ENCODE data around the gene TNFRSF21. TPM values are rescaled to one million over a fixed set of nuclear protein-coding genes. Genes with fewer than 3 reads are reported as not detected.

The TNFRSF21 gene
- total RNA-seq, 1 experiment from 2014 or later, result 47.3 TPM

GRCh38 chr6:47302043-47302442 lies 7.7 kb downstream of the TNFRSF21 start:
- ChIA-PET CTCF (no interaction called here), POLR2A (no interaction called here)
- no peak for TF ChIP-seq ZNF317 (CRISPR knock-in tag; IDR thresholded peaks at IDR 0.05; ENCODE audit: borderline replicate concordance, low read depth)
- TF ChIP-seq, protein P1, sequence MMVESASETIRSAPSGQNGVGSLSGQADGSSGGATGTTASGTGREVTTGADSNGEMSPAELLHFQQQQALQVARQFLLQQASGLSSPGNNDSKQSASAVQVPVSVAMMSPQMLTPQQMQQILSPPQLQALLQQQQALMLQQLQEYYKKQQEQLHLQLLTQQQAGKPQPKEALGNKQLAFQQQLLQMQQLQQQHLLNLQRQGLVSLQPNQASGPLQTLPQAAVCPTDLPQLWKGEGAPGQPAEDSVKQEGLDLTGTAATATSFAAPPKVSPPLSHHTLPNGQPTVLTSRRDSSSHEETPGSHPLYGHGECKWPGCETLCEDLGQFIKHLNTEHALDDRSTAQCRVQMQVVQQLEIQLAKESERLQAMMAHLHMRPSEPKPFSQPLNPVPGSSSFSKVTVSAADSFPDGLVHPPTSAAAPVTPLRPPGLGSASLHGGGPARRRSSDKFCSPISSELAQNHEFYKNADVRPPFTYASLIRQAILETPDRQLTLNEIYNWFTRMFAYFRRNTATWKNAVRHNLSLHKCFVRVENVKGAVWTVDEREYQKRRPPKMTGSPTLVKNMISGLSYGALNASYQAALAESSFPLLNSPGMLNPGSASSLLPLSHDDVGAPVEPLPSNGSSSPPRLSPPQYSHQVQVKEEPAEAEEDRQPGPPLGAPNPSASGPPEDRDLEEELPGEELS (CRISPR knock-in tag; IDR thresholded peaks at IDR 0.05), result no peak
- H3K27me3 Mint-ChIP-seq (ENCODE audit: low read depth), result no peaks in the 10 kb centered on the region; the same call in 1 of the 2 replicates
- H3K4me1 Mint-ChIP-seq, result peaks cover 57% of the 10 kb centered on the region
- no peak for ATAC-seq
- H3K4me3 Mint-ChIP-seq, result no peak overlapping the region
- H3K27ac Mint-ChIP-seq, result peak overlapping the region; percentile 13
- DNase-seq (ENCODE audit: low spot score), result no peak
- H3K9me3 Mint-ChIP-seq, result no peaks in the 10 kb centered on the region; the same call in 1 of the 2 replicates
- H3K36me3 Mint-ChIP-seq, result peaks cover 2% of the 10 kb centered on the region; the same call in 1 of the 2 replicates

DNA sequence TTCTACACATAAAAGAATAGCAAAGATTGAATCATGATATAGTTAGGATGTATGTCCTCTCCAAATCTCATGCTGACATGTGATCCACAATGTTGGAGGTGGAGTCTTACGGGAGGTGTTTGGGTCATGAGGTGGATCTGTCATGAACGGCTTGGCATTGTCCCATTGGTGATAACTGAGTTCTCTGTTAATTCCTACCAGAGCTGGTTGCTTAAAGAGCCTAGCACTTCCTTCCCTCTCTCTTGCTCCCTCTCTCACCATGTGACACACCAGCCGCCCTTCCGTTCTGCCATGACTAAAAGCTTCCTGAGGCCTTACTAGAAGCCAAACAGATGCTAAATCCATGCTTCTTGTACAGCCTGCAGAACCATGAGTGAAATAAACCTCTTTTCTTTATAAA lies 8.3 kb downstream of the TNFRSF21 start:
- Mint-ChIP-seq H3K4me1 (peaks cover 59% of the 10 kb centered on the region), H3K36me3 (no peaks in the 10 kb centered on the region), H3K4me3 (no peak overlapping the region), H3K9me3 (no peaks in the 10 kb centered on the region; the same call in 1 of the 2 replicates), H3K27ac (no peak overlapping the region), H3K27me3 (ENCODE audit: low read depth) (no peaks in the 10 kb centered on the region; the same call in 1 of the 2 replicates)
- TF ChIP-seq CREM (CRISPR knock-in tag; IDR thresholded peaks at IDR 0.05) (no peak), ESRRA (CRISPR knock-in tag; IDR thresholded peaks at IDR 0.05; ENCODE audit: borderline replicate concordance) (no peak), RELA (CRISPR knock-in tag; IDR thresholded peaks at IDR 0.05; ENCODE audit: borderline replicate concordance) (no peak), ZNF121 (CRISPR knock-in tag; IDR thresholded peaks at IDR 0.05) (no peak), FOXJ3 (CRISPR knock-in tag; IDR thresholded peaks at IDR 0.05; ENCODE audit: borderline replicate concordance) (no peak)
- TF ChIP-seq, protein P2, sequence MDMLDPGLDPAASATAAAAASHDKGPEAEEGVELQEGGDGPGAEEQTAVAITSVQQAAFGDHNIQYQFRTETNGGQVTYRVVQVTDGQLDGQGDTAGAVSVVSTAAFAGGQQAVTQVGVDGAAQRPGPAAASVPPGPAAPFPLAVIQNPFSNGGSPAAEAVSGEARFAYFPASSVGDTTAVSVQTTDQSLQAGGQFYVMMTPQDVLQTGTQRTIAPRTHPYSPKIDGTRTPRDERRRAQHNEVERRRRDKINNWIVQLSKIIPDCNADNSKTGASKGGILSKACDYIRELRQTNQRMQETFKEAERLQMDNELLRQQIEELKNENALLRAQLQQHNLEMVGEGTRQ (CRISPR knock-in tag; IDR thresholded peaks at IDR 0.05), result no peak
- CTCF ChIA-PET, result no interaction called here
- DNase-seq (ENCODE audit: low spot score) (no peak), ATAC-seq (no peak)
- POLR2A ChIA-PET, result no interaction called here

DNA sequence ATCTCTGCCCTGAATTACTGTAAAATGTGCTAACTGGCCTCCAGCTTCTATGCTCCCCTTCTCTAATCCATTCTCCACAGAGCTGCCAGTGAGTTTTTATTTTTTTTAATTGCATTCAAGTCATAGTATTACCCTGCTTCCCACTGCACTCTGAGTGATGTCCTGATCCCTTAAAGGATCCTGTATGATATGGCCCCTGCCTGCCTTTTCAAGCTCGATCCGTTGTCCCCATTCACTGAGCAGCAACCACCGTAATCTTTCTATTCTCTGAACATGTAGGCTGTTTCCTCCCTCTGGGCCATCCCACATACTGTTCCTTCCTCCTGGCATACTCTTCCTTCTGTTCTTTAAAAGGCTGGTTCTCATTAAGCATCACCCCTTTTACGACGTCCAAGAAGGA lies 9.3 kb downstream of the TNFRSF21 start:
- H3K27me3 Mint-ChIP-seq (ENCODE audit: low read depth), result no peaks in the 10 kb centered on the region
- ChIA-PET POLR2A (no interaction called here), CTCF (no interaction called here)
- no peak overlapping the region for H3K27ac Mint-ChIP-seq
- TF ChIP-seq, protein P2 (CRISPR knock-in tag; IDR thresholded peaks at IDR 0.05), result no peak
- no peak for TF ChIP-seq IRF2 (CRISPR knock-in tag; IDR thresholded peaks at IDR 0.05; ENCODE audit: borderline replicate concordance, low read depth)
- no peak for TF ChIP-seq KAT7 (CRISPR knock-in tag; IDR thresholded peaks at IDR 0.05; ENCODE audit: borderline replicate concordance)
- no peak for TF ChIP-seq FOXK1 (CRISPR knock-in tag; IDR thresholded peaks at IDR 0.05)
- no peak for TF ChIP-seq GRHL2 (CRISPR knock-in tag; IDR thresholded peaks at IDR 0.05; ENCODE audit: insufficient replicate concordance, severe bottlenecking)
- TF ChIP-seq, protein P3, sequence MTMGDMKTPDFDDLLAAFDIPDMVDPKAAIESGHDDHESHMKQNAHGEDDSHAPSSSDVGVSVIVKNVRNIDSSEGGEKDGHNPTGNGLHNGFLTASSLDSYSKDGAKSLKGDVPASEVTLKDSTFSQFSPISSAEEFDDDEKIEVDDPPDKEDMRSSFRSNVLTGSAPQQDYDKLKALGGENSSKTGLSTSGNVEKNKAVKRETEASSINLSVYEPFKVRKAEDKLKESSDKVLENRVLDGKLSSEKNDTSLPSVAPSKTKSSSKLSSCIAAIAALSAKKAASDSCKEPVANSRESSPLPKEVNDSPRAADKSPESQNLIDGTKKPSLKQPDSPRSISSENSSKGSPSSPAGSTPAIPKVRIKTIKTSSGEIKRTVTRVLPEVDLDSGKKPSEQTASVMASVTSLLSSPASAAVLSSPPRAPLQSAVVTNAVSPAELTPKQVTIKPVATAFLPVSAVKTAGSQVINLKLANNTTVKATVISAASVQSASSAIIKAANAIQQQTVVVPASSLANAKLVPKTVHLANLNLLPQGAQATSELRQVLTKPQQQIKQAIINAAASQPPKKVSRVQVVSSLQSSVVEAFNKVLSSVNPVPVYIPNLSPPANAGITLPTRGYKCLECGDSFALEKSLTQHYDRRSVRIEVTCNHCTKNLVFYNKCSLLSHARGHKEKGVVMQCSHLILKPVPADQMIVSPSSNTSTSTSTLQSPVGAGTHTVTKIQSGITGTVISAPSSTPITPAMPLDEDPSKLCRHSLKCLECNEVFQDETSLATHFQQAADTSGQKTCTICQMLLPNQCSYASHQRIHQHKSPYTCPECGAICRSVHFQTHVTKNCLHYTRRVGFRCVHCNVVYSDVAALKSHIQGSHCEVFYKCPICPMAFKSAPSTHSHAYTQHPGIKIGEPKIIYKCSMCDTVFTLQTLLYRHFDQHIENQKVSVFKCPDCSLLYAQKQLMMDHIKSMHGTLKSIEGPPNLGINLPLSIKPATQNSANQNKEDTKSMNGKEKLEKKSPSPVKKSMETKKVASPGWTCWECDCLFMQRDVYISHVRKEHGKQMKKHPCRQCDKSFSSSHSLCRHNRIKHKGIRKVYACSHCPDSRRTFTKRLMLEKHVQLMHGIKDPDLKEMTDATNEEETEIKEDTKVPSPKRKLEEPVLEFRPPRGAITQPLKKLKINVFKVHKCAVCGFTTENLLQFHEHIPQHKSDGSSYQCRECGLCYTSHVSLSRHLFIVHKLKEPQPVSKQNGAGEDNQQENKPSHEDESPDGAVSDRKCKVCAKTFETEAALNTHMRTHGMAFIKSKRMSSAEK (CRISPR knock-in tag; IDR thresholded peaks at IDR 0.05; ENCODE audit: borderline replicate concordance), result no peak
- H3K4me3 Mint-ChIP-seq, result no peak overlapping the region
- no peaks in the 10 kb centered on the region for H3K36me3 Mint-ChIP-seq
- H3K4me1 Mint-ChIP-seq, result peaks cover 58% of the 10 kb centered on the region
- ATAC-seq, result no peak
- DNase-seq (ENCODE audit: low spot score), result no peak
- H3K9me3 Mint-ChIP-seq, result no peaks in the 10 kb centered on the region; the same call in 1 of the 2 replicates

Measured in WTC11 (cell line).